T-cell (primary cell): ENCODE data around the gene HOXB7. TPM values are rescaled to one million over a fixed set of nuclear protein-coding genes. Genes with fewer than 3 reads are reported as not detected.

Source experiments
- ATAC-seq, 4 experiments: fragments of 200-7000 bp in 3 of 4; fragments of 150-1000 bp in 1 of 4; cut with Tn5 transposase; replicated peaks in 1 of 4; 1 replicate in 3 of 4; 2 replicates in 1 of 4; pipeline ENCODE4 v1.10.0; 2021; ENCODE audit warnings: moderate library complexity in 3 of 4, mild to moderate bottlenecking in 2 of 4, moderate number of reproducible peaks in 1 of 4
- CTCF ChIA-PET, 2 donors: fragments of 300-600 bp; sonication (Branson Sonifier 250); formaldehyde crosslinking; loops; one replicate each; lab custom pipeline; 2022; ENCODE audit warnings: antibody characterized with exemption in 2 of 2; lab: Charles Lee
- POLR2A ChIA-PET, 2 donors: fragments of 300-600 bp; sonication (Branson Sonifier 250); formaldehyde crosslinking; loops; one replicate each; lab custom pipeline; 2022; ENCODE audit warnings: antibody characterized with exemption in 2 of 2; lab: Charles Lee
- DNase-seq, 35 experiments: peaks; one replicate each; pipeline versions ENCODE4 v3.0.0 to v3.0.0-alpha.2; 2013 to 2023
- H3K27ac ChIP-seq: one replicate; pipeline ENCODE4 v1.5.1; 2013; ENCODE audit warnings: low read length
- H3K27me3 ChIP-seq, 2 experiments: replicated peaks in 1 of 2; 1 replicate in 1 of 2; 2 replicates in 1 of 2; pipeline versions ENCODE4 v1.6.1 to v1.7.0; 2013; ENCODE audit warnings: low read length in 1 of 2, mixed read lengths in 1 of 2; ENCODE audit not compliant: control insufficient read depth in 2 of 2, insufficient read depth in 2 of 2; ENCODE audit errors: extremely low read depth in 1 of 2
- H3K36me3 ChIP-seq, 2 donors: 1 replicate in 1 of 2; 2 replicates in 1 of 2; pipeline versions ENCODE4 v1.6.1 to v1.7.0; 2013; ENCODE audit warnings: low read length in 1 of 2; ENCODE audit not compliant: control insufficient read depth in 2 of 2, insufficient read depth in 1 of 2; ENCODE audit errors: extremely low read depth in 1 of 2
- H3K4me1 ChIP-seq, 2 experiments: 1 replicate in 1 of 2; 2 replicates in 1 of 2; pipeline versions ENCODE4 v1.6.1 to v1.7.0; 2013; ENCODE audit warnings: low read length in 2 of 2, mixed read lengths in 1 of 2; ENCODE audit not compliant: insufficient read depth in 2 of 2, control insufficient read depth in 1 of 2; ENCODE audit errors: extremely low read depth in 1 of 2
- H3K4me3 ChIP-seq, 2 donors: 1 replicate in 1 of 2; 2 replicates in 1 of 2; pipeline versions ENCODE4 v1.5.1 to v1.7.0; 2013; ENCODE audit warnings: mild to moderate bottlenecking in 2 of 2, low read length in 1 of 2, moderate library complexity in 1 of 2; ENCODE audit not compliant: control insufficient read depth in 1 of 2; ENCODE audit errors: extremely low read depth in 1 of 2
- H3K9me3 ChIP-seq: 2 replicates; pipeline ENCODE4 v1.7.0; 2013
- H3K27ac Mint-ChIP-seq, 2 donors: one replicate each; pipeline ENCODE4 v1.8.0; 2020 to 2021; ENCODE audit warnings: mild to moderate bottlenecking in 2 of 2, mixed read lengths in 2 of 2
- H3K27me3 Mint-ChIP-seq, 2 donors: one replicate each; pipeline ENCODE4 v1.8.0; 2021 to 2022; ENCODE audit warnings: mixed read lengths in 2 of 2
- H3K36me3 Mint-ChIP-seq: one replicate; pipeline ENCODE4 v1.8.0; 2021; ENCODE audit warnings: mixed read lengths
- H3K4me1 Mint-ChIP-seq, 3 donors: one replicate each; pipeline ENCODE4 v1.8.0; 2020 to 2022; ENCODE audit warnings: mixed read lengths in 3 of 3, mild to moderate bottlenecking in 1 of 3
- H3K4me3 Mint-ChIP-seq, 3 donors: one replicate each; pipeline ENCODE4 v1.8.0; 2020 to 2022; ENCODE audit warnings: mild to moderate bottlenecking in 3 of 3, mixed read lengths in 3 of 3, moderate library complexity in 3 of 3
- H3K9me3 Mint-ChIP-seq, 3 donors: one replicate each; pipeline ENCODE4 v1.8.0; 2020 to 2022; ENCODE audit warnings: mixed read lengths in 3 of 3
- WGBS: methylation state at CpG from one replicate; pipeline ENCODE4 v1.1.5; 2013; ENCODE audit warnings: missing lambda C conversion rate; ENCODE audit not compliant: insufficient coverage; 5-methylcytosine and 5-hydroxymethylcytosine counted together
- total RNA-seq, 35 experiments: library from RNA in 6 of 35; stranded (reverse) in 6 of 35; fragments of 120-200 nt in 1 of 35; gene quantifications; one replicate each; pipeline versions ENCODE4 v1.2.1 to v1.2.4 and lab custom pipeline; 2013 to 2026

HOXB7 gene
- total RNA-seq, 5 donors from 2014 or later (not counting 1 experiment from before 2014, with no cell fraction given): 0.47 to 0.66 (median 0.60) TPM; not detected in 2

DNA sequence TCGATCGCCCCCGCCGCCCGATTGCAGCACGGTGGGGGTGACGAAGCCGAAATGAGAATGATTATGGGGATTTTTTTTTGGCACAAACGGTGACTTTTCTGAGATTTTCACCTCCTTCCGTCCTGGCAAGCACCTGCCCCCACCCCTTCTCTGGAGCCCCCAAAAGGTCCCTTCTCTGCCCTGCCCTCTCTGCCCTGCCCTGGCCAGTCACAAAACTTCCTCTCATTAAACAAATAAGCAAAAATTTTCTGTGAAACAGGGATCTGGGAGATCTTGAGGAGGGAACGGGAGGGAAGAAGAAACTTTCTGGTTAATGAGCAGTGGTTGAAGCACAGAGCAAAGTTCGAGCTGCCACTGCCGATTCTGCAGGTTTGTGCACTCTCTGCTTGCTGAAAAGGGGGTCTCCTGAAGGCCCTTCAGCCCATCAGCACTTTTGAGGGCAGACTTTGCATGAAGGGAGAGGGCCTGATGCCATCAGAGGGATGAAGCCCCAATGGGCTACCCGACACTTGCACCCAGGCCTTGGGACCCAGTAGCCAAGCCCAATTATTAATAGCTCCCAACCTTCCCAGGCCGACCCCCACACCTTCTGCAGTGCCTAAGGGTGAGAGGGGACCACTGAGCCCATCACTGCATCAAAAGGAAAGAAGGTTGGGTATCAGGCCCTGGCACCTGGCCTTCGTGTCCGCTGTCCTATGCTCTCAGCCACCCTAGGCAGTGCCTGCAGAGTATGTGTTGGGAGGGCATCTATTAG, 5.3 kb upstream of the HOXB7 start:
- ChIA-PET POLR2A (no interaction called here), CTCF (interaction anchor here (0.5 to 1.3 kb wide), 8 partner anchors 14 to 663 kb away, joined by 3 to 9 read pairs (median 4); partner anchors contain the start of gene HOXB5 (in 1 of the 2))
- 57% methylated on average over 3 of the region's 17 CpGs for WGBS
- Histone ChIP-seq H3K27ac (no peak overlapping the region), H3K4me3 (no peak overlapping the region), H3K9me3 (no peaks in the 10 kb centered on the region), H3K27me3 (peaks cover 18 to 98% of the 10 kb centered on the region in 2 experiments), H3K36me3 (no peaks in the 10 kb centered on the region), H3K4me1 (peaks cover 18 to 67% of the 10 kb centered on the region in 2 experiments)
- H3K4me3 Mint-ChIP-seq: no peak overlapping the region
- peak overlapping the region in 1 of 2 donors; percentile 36 for H3K27ac Mint-ChIP-seq
- no peak for ATAC-seq
- DNase-seq: no peak
- no peaks in the 10 kb centered on the region for H3K9me3 Mint-ChIP-seq
- peaks cover 78 to 85% of the 10 kb centered on the region in 2 donors for H3K27me3 Mint-ChIP-seq
- H3K36me3 Mint-ChIP-seq: no peaks in the 10 kb centered on the region
- peaks cover 45 to 58% (median 58%) of the 10 kb centered on the region in 3 donors for H3K4me1 Mint-ChIP-seq

DNA sequence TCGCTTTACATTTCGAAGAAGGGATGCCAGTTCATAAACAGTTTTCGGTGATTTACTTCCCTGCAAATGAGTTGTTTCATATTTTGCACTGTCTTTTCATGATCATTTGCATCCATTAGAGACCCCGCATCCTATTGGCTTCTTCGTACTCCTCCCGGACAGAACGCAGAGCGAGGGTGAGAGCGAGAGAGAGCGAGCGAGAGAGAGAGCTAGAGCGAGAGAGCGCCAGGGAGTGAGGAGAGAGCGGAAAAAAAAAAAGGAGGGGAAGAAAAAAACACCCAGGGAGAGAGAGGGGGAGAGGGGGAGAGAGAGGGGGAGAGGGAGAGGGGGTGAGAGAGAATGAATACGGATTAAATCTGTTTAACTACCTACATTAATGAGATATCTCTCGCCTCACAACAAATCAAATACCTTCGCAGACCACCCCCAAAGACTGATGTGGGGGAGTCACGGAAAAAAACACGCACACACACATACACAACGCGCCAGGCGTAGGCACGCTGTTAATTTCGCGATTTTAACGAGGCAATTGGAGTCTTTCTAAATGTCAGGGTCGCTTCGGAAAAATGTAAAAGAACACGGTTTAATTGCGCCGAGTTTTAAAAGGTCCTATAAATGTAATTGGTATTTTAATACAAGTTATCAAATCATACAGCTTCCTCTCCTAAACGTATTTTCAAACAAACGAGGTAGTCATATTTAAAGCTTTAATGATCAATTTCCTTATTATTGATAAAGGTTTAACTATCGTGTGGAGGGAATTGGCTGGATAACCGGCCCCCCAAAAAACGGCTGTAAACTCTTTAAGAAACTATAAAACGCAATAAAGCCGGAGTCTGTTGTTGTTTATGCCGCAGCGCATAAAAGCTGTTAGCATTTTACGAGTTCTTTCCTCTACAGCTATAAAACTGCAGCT, 4.5 kb upstream of the HOXB7 start, which contains the start of gene HOXB8:
Gene HOXB8 (minus strand): TSS at position 246 of the 916 bp plus-strand sequence. CDS start 588 bp downstream, outside the sequence.
- H3K27me3 ChIP-seq: peaks cover 17 to 98% of the 10 kb centered on the region in 2 experiments
- peaks cover 50 to 64% (median 64%) of the 10 kb centered on the region in 3 donors for H3K4me1 Mint-ChIP-seq
- H3K9me3 ChIP-seq: no peaks in the 10 kb centered on the region
- CTCF ChIA-PET: interaction anchor here (0.5 to 1.5 kb wide), 9 partner anchors 10 to 662 kb away, joined by 3 to 9 read pairs (median 4); partner anchors contain the start of genes HOXB5 (in 1 of the 2) and HOXB6 (in 1 of the 2)
- 11% methylated on average over 4 of the region's 41 CpGs for WGBS
- no peaks in the 10 kb centered on the region for H3K9me3 Mint-ChIP-seq
- H3K36me3 Mint-ChIP-seq: no peaks in the 10 kb centered on the region
- DNase-seq (no peak), ATAC-seq (no peak)
- H3K27ac ChIP-seq: no peak within 1 kb of the TSS
- H3K27ac Mint-ChIP-seq: peak within 1 kb of the TSS in 1 of 2 donors; percentile 36
- POLR2A ChIA-PET: interaction anchor here (0.5 to 0.6 kb wide), 4 partner anchors 11 to 445 kb away, joined by 3 to 7 read pairs (median 6); no protein-coding TSS in a partner anchor
- peaks cover 76 to 82% of the 10 kb centered on the region in 2 donors for H3K27me3 Mint-ChIP-seq
- peaks cover 20 to 76% of the 10 kb centered on the region in 2 experiments for H3K4me1 ChIP-seq
- peak within 1 kb of the TSS in 2 of 3 donors; percentile 31 to 92 for H3K4me3 Mint-ChIP-seq
- H3K4me3 ChIP-seq: peak within 1 kb of the TSS in 1 of 2 donors; percentile 25
- no peaks in the 10 kb centered on the region for H3K36me3 ChIP-seq

DNA sequence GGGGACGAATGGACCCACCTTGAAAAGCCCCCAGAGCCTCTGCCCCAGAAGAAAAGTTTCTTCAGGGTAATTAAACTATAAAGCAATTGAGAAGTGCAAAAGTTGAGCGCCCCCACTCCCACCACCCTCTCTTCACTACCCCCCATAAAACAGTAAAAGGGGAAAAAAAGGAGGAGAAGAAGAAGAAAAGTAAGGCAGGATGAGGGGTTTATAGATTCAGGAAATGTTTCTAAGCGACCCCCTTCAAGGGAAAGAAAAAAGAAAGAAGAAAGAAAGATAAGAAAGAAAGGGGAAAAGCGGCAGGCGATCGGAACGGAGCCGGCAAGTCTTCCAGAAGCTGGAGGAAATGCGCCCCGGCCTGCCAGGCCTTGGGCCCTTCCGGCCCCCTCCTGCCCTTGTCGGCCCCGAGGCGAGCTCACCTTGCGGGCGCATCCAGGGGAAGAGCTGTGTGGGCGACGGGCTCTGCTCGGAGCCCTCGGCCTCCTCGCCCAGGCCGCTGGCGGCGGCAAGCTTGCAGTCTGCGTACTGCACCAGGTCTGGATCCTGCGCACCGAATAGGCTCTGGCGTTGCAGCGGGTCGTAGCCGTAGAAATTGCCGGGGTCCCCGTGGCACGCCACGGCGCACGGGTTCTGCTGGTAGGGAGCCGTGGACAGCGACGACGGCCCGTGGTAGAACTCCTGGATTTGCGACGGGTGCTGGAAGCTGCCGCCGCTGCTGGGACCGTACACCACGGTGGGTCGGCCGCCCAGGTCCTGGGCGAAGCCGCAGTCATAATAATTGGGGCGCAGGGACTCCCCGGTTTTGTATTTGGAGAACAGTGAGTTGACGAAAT, 3.3 kb upstream of the HOXB7 start:
- H3K4me3 Mint-ChIP-seq: peak overlapping the region; percentile 17 to 92 (median 31)
- H3K27me3 Mint-ChIP-seq: peaks cover 67 to 82% of the 10 kb centered on the region in 2 donors
- CTCF ChIA-PET: interaction anchor here in 1 of 2 donors (0.6 to 1.5 kb wide), 4 partner anchors 9 to 534 kb away, joined by 3 to 6 read pairs (median 4); partner anchors contain the start of gene HOXB6
- peaks cover 17 to 97% of the 10 kb centered on the region in 2 experiments for H3K27me3 ChIP-seq
- ATAC-seq (peak in 3 of 4 experiments; percentile 27 to 33 (median 29)), DNase-seq (peak in 5 of 35 experiments; percentile 27 to 60 (median 32))
- peak overlapping the region in 1 of 2 donors; percentile 25 for H3K4me3 ChIP-seq
- no peaks in the 10 kb centered on the region for H3K36me3 Mint-ChIP-seq
- peaks cover 47 to 64% (median 59%) of the 10 kb centered on the region in 3 donors for H3K4me1 Mint-ChIP-seq
- POLR2A ChIA-PET: interaction anchor here (0.6 to 0.7 kb wide), 3 partner anchors 13 to 373 kb away, joined by 3 to 7 read pairs (median 4); no protein-coding TSS in a partner anchor
- H3K4me1 ChIP-seq: peaks cover 20 to 79% of the 10 kb centered on the region in 2 experiments
- H3K27ac Mint-ChIP-seq: peak overlapping the region in 1 of 2 donors; percentile 59
- no peak overlapping the region for H3K27ac ChIP-seq
- no peaks in the 10 kb centered on the region for H3K9me3 Mint-ChIP-seq
- no peaks in the 10 kb centered on the region for H3K9me3 ChIP-seq
- H3K36me3 ChIP-seq: no peaks in the 10 kb centered on the region
- 2% methylated on average over 51 of the region's 55 CpGs for WGBS

DNA sequence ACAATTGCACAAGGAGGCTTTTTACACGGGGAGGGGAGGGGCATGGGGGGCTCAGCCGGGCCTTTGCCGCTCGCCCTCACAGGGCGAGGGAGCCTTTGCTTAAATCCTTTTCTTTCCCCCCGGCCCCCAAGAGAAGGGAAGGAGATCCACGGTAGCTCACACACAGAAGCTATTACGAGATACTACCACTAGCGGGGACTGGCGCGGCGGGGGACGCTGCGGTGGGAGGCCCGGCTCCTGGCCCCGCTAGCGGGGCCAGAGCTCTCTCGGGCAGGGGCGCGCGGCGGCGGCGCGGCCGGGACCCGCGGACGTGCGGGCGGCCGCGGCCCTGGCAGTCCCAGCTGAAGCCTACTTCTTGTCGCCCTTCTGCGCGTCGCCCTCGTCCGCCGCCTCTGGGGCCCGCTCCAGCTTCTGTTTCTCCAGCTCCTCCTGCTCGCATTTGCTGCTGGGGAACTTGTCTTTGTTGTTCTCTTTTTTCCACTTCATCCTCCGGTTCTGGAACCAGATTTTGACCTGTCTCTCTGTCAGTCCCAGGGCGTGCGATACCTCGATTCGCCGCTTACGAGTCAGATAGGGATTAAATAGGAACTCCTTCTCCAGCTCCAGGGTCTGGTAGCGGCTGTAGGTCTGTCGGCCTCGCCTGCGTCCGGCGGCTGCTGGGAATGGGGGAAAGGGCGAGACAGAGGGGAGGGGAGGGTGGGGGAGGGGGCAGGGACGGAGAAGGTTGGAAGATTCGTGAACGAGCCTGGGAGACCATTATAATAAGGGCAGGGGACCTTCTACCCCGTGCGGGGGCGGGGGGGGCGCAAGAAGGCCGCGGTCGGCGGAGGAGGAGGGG, 2.3 kb upstream of the HOXB7 start:
- H3K9me3 Mint-ChIP-seq: no peaks in the 10 kb centered on the region
- peak overlapping the region; percentile 74 to 92 (median 82) for H3K4me3 Mint-ChIP-seq
- POLR2A ChIA-PET: interaction anchor here in 1 of 2 donors (0.6 kb wide), 2 partner anchors 387 to 566 kb away, joined by 3 to 4 read pairs; no protein-coding TSS in a partner anchor
- H3K9me3 ChIP-seq: no peaks in the 10 kb centered on the region
- H3K27ac Mint-ChIP-seq: peak overlapping the region in 1 of 2 donors; percentile 65
- H3K27me3 ChIP-seq: peaks cover 23 to 93% of the 10 kb centered on the region in 2 experiments
- peaks cover 39 to 55% (median 51%) of the 10 kb centered on the region in 3 donors for H3K4me1 Mint-ChIP-seq
- H3K4me1 ChIP-seq: peaks cover 20 to 69% of the 10 kb centered on the region in 2 experiments
- no peaks in the 10 kb centered on the region for H3K36me3 Mint-ChIP-seq
- no peaks in the 10 kb centered on the region for H3K36me3 ChIP-seq
- WGBS: 2% methylated on average over 53 of the region's 67 CpGs
- CTCF ChIA-PET: interaction anchor here (0.5 to 1.0 kb wide), 14 partner anchors 9 to 409 kb away, joined by 3 to 10 read pairs (median 3); partner anchors contain the start of genes HOXB5 (in 1 of the 2), HOXB6 (in 1 of the 2) and HOXB9 (in 1 of the 2)
- H3K27me3 Mint-ChIP-seq: peaks cover 64 to 80% of the 10 kb centered on the region in 2 donors
- no peak overlapping the region for H3K27ac ChIP-seq
- DNase-seq (peak in 17 of 35 experiments; percentile 28 to 73 (median 42)), ATAC-seq (peak; percentile 65 to 77 (median 69))
- H3K4me3 ChIP-seq: peak overlapping the region; percentile 53 to 81
